Measurements from ENCODE around the gene HBD. TPM values are rescaled to one million over a fixed set of nuclear protein-coding genes. Genes with fewer than 3 reads are reported as not detected.

Gene HBD
- total RNA-seq, 1 donor from 2014 or later: not detected

DNA sequence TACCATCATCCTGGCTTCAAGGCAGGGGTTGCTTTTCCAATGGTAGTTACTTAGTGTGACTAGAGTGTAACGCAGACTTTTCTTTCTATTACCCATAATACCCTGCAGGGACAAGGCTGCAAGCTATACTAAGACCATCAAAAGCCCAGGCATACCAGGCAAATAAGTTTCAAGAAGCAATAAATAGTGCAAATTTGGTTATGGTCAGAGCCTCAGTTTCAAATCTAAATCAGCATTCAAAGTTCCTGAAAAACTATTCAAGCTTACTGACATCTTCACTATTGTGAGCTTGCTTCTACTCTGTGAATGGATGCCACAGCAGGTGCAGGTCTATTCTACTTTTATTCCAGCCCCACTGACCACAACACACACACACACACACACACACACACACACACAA lies 4.9 kb downstream of the HBD start:
- Mint-ChIP-seq H3K4me1 (ENCODE audit: unreplicated experiment) (no peaks in the 10 kb centered on the region), H3K4me3 (ENCODE audit: unreplicated experiment) (no peak overlapping the region), H3K9me3 (ENCODE audit: unreplicated experiment) (no peaks in the 10 kb centered on the region), H3K27me3 (ENCODE audit: unreplicated experiment) (peaks cover 3% of the 10 kb centered on the region), H3K36me3 (ENCODE audit: unreplicated experiment) (no peaks in the 10 kb centered on the region), H3K27ac (ENCODE audit: unreplicated experiment) (no peak overlapping the region)
- DNase-seq (ENCODE audit: extremely low spot score, unreplicated experiment): no peak
- TF ChIP-seq, protein P1, sequence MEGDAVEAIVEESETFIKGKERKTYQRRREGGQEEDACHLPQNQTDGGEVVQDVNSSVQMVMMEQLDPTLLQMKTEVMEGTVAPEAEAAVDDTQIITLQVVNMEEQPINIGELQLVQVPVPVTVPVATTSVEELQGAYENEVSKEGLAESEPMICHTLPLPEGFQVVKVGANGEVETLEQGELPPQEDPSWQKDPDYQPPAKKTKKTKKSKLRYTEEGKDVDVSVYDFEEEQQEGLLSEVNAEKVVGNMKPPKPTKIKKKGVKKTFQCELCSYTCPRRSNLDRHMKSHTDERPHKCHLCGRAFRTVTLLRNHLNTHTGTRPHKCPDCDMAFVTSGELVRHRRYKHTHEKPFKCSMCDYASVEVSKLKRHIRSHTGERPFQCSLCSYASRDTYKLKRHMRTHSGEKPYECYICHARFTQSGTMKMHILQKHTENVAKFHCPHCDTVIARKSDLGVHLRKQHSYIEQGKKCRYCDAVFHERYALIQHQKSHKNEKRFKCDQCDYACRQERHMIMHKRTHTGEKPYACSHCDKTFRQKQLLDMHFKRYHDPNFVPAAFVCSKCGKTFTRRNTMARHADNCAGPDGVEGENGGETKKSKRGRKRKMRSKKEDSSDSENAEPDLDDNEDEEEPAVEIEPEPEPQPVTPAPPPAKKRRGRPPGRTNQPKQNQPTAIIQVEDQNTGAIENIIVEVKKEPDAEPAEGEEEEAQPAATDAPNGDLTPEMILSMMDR (IDR thresholded peaks at IDR 0.05): no peak

DNA sequence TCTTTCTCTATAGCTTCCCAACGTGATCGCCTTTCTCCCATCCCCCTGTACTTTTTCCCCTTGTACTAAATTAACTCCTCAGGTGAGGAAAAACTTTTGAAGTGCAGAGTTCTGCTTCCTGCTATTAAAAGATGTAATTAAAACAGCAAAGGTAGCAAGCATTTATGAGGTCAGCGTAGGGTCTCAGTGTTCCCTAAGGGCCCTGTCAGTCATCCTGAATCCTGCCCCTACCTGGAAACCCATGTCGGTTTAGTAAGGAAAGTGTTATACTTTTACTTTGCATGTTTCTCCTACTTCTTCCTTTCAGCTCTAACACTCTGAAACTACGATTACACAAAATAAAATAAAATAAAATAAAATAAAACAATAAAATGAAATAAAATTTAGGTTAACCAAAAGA lies 6.2 kb downstream of the HBD start:
- Mint-ChIP-seq H3K4me1 (ENCODE audit: unreplicated experiment) (no peaks in the 10 kb centered on the region), H3K4me3 (ENCODE audit: unreplicated experiment) (no peak overlapping the region), H3K27ac (ENCODE audit: unreplicated experiment) (no peak overlapping the region), H3K9me3 (ENCODE audit: unreplicated experiment) (no peaks in the 10 kb centered on the region), H3K27me3 (ENCODE audit: unreplicated experiment) (peaks cover 3% of the 10 kb centered on the region), H3K36me3 (ENCODE audit: unreplicated experiment) (no peaks in the 10 kb centered on the region)
- no peak for DNase-seq (ENCODE audit: extremely low spot score, unreplicated experiment)
- TF ChIP-seq, protein P1 (IDR thresholded peaks at IDR 0.05): no peak

DNA sequence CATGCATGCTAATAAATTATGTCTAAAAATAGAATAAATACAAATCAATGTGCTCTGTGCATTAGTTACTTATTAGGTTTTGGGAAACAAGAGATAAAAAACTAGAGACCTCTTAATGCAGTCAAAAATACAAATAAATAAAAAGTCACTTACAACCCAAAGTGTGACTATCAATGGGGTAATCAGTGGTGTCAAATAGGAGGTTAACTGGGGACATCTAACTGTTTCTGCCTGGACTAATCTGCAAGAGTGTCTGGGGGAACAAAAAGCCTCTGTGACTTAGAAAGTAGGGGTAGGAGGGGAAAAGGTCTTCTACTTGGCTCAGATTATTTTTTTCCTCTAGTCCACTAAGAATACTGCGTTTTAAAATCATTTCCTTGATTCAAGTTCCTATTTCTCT lies 6.6 kb downstream of the HBD start:
- TF ChIP-seq, protein P1 (IDR thresholded peaks at IDR 0.05): no peak
- H3K27me3 Mint-ChIP-seq (ENCODE audit: unreplicated experiment): peaks cover 3% of the 10 kb centered on the region
- no peak for DNase-seq (ENCODE audit: extremely low spot score, unreplicated experiment)
- H3K4me3 Mint-ChIP-seq (ENCODE audit: unreplicated experiment): no peak overlapping the region
- H3K4me1 Mint-ChIP-seq (ENCODE audit: unreplicated experiment): no peaks in the 10 kb centered on the region
- no peaks in the 10 kb centered on the region for H3K36me3 Mint-ChIP-seq (ENCODE audit: unreplicated experiment)
- no peak overlapping the region for H3K27ac Mint-ChIP-seq (ENCODE audit: unreplicated experiment)
- H3K9me3 Mint-ChIP-seq (ENCODE audit: unreplicated experiment): no peaks in the 10 kb centered on the region

DNA sequence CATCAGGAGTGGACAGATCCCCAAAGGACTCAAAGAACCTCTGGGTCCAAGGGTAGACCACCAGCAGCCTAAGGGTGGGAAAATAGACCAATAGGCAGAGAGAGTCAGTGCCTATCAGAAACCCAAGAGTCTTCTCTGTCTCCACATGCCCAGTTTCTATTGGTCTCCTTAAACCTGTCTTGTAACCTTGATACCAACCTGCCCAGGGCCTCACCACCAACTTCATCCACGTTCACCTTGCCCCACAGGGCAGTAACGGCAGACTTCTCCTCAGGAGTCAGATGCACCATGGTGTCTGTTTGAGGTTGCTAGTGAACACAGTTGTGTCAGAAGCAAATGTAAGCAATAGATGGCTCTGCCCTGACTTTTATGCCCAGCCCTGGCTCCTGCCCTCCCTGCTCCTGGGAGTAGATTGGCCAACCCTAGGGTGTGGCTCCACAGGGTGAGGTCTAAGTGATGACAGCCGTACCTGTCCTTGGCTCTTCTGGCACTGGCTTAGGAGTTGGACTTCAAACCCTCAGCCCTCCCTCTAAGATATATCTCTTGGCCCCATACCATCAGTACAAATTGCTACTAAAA lies 7.5 kb downstream of the HBD start, which contains the start of gene HBB:
Gene HBB (minus strand): TSS at position 340 of the 579 bp plus-strand sequence. CDS start 50 bp downstream, at position 290.
- no peaks in the 10 kb centered on the region for H3K9me3 Mint-ChIP-seq (ENCODE audit: unreplicated experiment)
- no peak within 1 kb of the TSS for H3K4me3 Mint-ChIP-seq (ENCODE audit: unreplicated experiment)
- no peak for DNase-seq (ENCODE audit: extremely low spot score, unreplicated experiment)
- no peaks in the 10 kb centered on the region for H3K4me1 Mint-ChIP-seq (ENCODE audit: unreplicated experiment)
- TF ChIP-seq, protein P1 (IDR thresholded peaks at IDR 0.05): no peak
- no peaks in the 10 kb centered on the region for H3K36me3 Mint-ChIP-seq (ENCODE audit: unreplicated experiment)
- H3K27ac Mint-ChIP-seq (ENCODE audit: unreplicated experiment): no peak within 1 kb of the TSS
- peaks cover 3% of the 10 kb centered on the region for H3K27me3 Mint-ChIP-seq (ENCODE audit: unreplicated experiment)

DNA sequence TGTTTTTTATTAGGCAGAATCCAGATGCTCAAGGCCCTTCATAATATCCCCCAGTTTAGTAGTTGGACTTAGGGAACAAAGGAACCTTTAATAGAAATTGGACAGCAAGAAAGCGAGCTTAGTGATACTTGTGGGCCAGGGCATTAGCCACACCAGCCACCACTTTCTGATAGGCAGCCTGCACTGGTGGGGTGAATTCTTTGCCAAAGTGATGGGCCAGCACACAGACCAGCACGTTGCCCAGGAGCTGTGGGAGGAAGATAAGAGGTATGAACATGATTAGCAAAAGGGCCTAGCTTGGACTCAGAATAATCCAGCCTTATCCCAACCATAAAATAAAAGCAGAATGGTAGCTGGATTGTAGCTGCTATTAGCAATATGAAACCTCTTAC lies 8.8 kb downstream of the HBD start:
- H3K27me3 Mint-ChIP-seq (ENCODE audit: unreplicated experiment): peaks cover 3% of the 10 kb centered on the region
- H3K27ac Mint-ChIP-seq (ENCODE audit: unreplicated experiment): no peak overlapping the region
- no peak overlapping the region for H3K4me3 Mint-ChIP-seq (ENCODE audit: unreplicated experiment)
- no peaks in the 10 kb centered on the region for H3K36me3 Mint-ChIP-seq (ENCODE audit: unreplicated experiment)
- DNase-seq (ENCODE audit: extremely low spot score, unreplicated experiment): no peak
- no peaks in the 10 kb centered on the region for H3K4me1 Mint-ChIP-seq (ENCODE audit: unreplicated experiment)
- H3K9me3 Mint-ChIP-seq (ENCODE audit: unreplicated experiment): no peaks in the 10 kb centered on the region
- TF ChIP-seq, protein P1 (IDR thresholded peaks at IDR 0.05): no peak

Data from osteocyte (in vitro differentiated cells).